ENCODE results near the gene ZNF366.

The ZNF366 gene

DNA sequence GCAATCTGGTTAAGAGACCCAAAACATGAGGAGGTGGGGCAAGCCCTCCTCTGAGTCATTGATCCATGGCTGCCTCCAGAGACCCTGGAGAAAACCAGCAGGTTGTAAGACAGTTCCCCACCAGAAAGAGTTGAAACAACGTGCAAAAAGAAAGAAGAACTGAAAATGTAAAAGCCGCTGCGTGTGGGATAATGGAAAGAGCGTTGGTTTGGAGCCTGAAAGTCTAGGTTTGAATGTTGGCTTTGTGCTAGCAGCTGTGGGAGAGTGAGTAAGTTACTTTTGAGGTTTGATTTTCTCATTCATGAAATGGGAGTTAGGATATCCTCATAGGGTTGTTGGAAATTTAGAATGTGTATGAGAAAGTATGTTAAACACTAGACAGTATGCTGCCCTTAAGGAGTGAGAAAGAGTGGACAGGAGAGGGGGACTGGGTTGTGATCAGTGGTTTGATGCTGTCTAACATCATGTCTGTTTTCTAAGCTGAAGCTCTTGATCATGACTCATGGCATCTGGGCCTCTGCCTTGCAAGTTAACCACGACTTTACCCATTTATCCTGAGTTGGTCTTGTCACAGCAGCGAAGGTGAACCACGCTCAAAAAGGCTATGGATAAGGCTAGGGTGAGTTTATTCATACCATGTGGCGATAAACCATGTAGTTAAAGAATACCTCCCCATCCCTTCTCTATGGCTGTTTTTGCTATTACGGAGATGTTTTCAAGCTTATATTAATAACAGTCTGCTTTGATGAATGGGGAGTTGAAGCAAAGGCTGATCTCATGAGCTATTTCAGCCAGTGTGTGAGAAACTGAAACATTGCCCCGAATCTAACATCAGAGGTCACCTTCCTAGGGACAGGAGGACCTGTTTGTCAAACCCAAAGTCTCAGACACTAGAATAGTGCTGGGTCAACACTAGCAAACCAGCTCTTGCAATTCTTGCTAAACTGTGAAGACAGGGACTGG is 41.3 kb downstream of the ZNF366 start:
- no peak for DNase-seq (ENCODE audit: low read depth in 2 of 2)

DNA sequence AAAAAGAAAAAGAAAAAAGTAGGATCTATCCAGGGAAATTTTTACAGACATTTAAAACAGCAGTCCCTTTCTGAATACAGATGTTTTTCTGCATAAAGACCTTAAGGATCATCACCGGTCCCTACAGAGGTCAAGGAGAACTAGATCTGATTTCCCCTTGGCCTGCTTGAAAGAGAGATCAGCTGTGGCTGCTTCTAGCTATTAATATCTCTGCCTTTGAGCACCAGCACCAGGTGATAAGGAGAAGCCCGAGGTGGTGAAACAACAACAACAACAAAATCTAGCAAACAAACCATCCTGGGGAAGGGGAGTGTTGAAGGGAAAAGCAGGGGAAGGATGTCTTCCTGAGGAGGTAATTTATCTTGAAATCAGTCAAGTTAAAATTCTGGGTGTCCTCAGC is 42.1 kb downstream of the ZNF366 start:
- DNase-seq (ENCODE audit: low read depth in 2 of 2), result no peak

DNA sequence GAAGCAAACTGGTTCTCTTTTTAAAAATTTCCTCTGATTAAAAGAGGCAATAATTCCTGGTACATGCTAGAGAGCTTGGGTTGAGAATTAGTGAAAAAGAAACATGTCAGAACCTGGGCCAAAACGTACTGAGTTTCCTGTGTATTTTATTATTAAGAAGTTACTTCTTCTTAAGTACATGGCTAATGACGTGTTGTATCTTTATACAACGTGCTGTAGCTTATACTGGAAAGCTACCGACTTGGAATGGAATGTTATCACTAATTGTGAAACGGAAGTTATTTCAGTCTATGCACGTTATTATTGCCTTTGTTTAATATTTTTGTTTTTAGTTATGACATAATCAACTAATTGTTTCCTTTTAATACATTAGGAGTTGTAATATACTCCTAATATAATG is 43.1 kb downstream of the ZNF366 start:
- DNase-seq (ENCODE audit: low read depth in 2 of 2), result no peak

DNA sequence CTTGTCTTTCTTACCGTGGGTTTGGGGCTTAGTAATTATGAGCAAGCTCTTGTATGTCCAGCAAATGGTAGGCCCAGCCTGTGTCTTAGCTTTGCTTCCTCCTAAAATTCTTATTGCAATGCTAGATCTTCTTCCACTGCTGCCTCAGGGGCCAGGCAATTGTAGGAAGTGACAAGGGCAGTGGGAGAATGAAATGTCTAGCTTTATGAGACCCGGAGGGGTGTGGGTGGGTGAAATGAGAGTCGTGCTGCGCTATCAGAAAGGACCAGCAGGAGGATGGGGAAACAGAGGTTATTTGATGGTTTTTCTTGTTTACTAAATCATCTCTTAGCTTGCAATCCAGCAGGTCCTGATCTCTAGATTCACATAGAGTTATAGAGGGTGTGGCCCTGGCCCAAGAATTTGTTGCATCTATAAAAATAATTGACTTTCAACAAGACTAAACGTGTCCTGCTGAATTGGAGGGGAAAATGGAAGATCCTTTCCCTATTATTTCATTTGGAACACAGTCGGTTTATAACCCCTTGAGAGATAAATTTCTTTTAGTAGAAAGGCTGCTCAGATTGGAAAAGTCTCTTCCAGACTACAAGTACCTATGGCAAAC is 43.7 kb downstream of the ZNF366 start:
- DNase-seq (ENCODE audit: low read depth in 2 of 2), result no peak

DNA sequence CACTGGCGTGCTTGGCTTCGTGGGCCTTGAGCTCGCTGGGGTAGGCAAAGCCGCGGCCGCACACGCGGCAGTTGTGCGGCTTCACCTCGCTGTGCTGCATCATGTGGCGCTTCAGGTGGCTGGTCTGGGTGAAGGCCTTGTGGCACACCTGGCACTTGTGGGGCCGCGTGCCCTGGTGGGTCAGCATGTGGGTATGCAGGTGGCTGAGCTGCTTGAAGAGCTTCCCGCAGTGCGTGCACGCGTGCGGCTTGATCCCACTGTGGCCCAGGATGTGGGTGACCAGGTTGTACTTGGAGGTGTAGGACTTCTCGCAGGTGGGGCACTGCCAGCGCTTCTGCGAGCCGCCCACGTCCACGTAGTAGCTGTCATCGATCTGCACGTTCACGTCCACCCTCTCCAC is 46.8 kb downstream of the ZNF366 start:
- no peak for DNase-seq (ENCODE audit: low read depth in 2 of 2)

DNA sequence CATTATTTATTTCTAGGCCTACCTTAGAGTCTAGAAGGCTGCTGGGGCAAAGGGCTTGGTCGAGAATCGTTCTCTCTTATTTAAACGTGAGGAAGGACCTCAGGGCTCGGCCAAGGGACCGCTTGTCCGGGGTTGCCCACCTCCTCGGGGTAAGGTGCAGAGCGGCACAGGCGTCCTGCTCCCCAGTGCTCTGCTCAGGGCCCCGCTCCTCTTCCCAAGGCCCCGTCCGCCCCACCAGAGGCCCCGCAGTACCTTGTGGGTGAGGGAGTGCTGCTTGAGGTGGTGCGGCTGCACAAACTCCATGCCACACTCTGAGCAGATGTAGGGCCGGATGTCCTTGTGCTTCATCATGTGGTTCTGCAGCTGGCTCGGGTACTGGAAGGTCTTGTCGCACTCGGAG is 47.3 kb downstream of the ZNF366 start:
- DNase-seq (ENCODE audit: low read depth in 2 of 2), result no peak

DNA sequence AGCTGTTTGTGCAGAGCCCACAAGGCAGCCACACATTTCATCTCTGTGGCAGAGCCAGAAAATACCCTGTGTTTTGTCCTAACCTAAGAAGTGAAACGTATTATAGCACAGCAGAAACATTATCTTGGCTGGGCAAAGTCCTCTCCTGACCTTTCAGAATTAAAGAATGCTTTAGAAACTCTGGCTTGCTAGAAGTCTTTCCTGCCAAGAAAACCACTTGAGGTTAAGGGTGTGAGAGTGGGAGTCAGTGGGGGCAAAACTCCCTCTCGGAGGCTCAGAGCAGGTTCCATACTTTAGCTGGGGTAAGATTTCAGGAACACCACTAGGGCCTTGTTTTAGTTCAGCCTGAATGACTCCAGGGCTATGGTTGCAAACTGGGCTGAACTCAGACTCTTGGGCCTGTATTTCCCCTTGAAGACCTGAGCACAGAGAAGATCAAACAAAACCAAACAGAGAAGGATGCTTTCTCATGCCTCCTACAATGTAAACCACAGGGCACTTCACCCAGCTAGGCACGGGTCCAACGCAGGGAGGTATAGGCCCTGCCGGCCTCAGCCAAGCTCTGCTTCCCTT is 48.0 kb downstream of the ZNF366 start:
- DNase-seq (ENCODE audit: low read depth in 2 of 2), result no peak

DNA sequence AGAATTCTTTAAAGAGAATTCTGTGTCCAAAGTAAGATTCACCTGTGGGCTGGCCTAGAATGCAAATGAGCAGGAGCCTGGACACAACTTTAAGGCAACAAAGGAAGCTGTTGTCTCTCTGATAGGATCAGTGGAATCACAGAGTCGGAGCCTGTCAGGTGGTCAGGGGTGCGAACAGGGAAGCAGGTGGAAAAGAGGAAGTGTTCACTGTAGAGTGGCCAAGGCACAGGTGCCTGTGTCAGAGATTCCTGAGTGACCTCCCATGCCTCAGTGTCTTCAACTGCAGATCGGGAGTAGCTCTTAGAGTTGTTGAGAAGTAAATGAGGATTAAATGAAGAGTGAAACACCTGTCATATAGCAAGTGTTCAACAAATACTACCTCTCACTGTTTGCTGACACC is 48.8 kb downstream of the ZNF366 start:
- DNase-seq (ENCODE audit: low read depth in 2 of 2), result no peak

DNA sequence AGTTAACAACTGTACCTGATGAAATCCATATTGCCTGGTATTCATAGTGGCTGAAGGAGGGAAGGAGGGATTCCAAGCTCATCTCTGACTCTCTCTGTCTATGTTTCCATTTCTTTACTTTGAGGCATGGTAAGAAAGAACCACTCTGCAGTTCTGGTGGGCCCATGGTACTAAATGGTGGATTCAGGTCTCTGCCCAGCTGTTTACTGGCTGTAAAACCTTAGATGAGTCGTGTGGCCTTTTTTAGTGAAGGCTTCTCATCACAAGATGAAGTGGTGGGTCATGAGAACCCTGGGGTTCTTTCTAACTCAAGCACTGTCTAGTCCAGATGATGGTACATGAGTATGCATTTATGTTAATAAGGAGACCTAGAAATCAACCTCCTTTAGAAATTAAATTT is 49.7 kb downstream of the ZNF366 start:
- no peak for DNase-seq (ENCODE audit: low read depth in 2 of 2)

DNA sequence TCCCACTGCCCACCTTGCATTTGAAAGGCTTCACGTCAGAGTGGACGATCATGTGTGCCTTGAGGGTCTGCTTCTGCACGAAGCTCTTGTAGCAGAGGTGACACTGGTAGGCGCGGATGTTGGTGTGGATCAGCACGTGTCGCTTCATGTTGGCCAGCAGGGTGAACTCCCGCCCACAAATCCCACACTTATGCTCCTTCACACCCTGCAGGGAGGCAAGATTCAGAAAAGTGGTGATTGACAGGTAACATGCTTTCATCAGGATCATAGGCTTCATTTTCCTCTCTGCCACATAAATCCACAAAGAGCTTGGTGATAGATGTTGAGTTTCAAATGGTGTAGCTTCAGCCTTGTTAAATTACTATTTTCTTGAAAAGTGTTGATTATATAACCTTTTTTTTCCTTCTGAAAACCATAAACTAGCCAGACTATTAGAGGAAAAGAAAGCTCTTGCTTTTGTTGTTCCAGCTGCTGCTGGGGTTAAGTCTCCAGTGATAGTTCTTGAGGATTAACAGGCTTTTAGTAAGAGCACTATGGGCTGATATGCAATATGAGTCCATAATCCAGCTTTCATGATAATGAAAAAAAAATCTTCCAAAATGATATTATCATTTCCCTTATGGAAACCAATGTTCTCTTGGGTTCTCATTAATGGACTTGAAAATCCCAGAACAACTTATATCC is 50.7 kb downstream of the ZNF366 start:
- DNase-seq (ENCODE audit: low read depth in 2 of 2), result no peak

DNA sequence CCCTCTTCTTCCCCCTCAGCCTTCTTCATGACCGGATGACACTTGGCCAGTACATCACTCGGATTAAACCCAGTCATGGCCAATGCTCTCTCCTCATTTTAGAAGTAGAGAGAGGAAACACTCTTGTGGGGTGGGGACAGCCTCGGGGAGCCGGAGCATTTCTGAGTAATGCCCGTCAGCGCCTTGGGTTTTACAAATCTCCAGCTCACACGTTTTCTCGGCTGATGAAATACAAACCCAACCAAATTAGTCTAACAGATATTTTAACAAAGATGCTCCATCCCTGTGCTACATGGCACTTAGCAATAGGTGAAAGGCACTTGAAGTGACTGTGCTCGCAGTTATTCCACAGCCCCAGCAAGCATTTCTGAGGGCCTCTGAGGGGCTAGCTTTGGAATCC is 51.7 kb downstream of the ZNF366 start:
- no peak for DNase-seq (ENCODE audit: low read depth in 2 of 2)

DNA sequence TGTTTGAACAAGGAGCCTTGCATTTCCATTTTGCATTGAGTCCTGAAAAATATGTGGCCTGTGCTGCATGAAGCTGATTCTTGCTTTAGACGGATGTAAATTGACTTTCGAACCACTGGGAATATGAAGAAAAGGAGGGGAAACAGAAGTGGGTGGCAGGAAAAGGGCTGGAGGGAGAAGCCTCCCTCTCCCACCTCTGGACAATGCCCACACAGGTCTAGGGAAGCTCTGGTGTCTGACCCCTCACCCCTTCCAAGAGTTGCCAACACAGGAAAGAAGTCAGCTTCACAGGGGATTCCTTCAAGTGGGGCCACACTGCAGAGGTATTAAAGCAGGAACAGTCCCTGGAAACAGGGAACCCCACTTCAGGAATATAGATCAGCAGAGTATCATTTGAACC is 52.2 kb downstream of the ZNF366 start:
- DNase-seq (ENCODE audit: low read depth in 2 of 2), result no peak

DNA sequence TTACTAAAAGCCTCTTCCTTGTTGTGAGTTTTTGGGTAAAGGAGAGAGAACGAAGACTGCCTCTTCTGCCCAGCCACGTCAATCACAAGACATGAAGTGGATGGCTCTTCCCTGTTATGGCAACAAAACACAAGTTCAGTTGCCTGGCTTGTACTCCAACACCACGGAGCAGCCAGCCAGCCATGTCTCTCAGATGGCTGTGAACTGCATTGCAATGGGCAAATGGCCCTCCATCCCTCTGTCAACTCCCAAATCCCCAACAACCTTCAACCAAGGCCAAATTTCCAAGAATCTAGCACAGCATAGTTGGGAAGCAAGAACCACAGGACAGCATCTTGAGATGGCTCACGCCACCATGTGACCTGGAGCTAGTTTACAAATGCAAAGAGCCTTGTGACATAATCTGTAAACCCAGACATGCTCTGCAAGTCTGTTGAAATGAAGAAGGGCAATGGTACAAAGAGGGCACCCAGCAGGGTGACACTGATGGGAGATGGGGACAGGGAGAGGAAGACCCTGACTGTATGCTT is 53.9 kb downstream of the ZNF366 start:
- DNase-seq (ENCODE audit: low read depth in 2 of 2), result no peak

DNA sequence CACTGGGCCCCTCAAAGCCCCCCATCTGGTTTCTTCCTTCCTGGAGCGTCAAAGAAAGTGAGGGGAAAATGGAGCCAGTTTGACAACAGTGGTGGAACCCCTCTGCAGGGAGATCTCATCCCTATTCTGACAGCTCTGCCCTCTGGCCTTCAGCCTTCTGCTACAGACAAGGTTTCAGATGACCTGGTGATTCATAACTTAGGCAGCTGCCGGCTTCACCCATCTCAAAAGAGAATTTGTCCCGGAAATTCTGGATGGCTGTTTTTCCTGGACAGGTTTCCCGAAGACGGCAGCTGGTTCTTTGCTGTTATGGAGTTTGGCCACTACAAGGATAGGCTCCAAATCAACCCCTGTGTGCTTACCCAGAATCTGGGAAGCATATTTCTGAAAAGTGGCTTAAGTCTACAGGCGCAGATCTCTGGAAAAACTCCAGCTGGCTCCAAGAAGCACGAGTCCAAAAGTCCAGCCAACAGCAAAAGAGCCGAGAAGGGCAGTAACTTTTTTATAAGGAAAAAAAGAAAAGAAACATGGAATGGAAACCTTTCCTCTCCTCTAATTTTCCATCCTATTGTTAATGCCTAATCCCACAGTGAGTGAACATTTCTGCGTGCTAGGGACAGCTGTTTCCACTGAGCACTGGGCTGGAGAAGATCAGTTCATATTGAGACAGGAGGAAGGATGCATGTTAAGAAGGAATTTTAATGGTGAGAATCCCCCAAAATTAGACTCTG is 54.5 kb downstream of the ZNF366 start:
- no peak for DNase-seq (ENCODE audit: low read depth in 2 of 2)

DNA sequence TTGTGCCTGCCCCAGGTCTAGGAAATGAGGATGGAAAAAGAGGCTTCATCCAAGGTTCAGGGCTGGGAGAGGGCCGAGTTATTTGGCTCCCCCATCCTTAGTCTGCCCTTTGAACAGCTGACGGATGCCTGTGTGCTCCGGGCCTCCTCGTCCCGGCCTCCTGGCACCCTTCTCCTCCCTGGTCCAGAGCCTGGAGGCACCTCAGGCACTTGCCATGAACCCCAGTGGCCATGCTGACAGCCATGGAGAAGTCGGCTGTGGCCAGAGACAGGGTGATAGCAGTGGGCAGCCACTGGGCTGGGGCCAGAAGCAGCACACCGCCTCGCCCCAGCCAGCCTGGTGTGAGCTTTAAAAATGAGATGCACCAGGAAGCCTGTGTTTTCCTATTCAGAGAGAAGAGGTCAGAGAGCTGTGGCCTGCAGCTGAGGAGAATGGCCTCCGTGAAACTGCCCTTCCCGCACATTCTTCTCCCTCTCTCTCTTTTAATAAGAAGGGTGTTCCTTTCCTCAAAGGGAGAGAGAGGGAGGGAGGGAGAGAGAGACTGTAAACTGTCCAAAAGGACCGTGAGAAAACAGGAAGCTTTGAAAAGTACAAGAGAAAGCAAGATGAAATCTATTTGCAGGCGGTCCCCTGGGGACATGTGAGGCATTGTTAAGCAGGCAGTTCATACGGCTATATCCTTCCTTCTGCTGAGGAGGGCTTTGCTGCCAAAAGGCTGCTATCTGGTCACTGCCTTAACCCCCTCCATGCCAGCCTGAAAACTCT is 55.3 kb downstream of the ZNF366 start:
- no peak for DNase-seq (ENCODE audit: low read depth in 2 of 2)

DNA sequence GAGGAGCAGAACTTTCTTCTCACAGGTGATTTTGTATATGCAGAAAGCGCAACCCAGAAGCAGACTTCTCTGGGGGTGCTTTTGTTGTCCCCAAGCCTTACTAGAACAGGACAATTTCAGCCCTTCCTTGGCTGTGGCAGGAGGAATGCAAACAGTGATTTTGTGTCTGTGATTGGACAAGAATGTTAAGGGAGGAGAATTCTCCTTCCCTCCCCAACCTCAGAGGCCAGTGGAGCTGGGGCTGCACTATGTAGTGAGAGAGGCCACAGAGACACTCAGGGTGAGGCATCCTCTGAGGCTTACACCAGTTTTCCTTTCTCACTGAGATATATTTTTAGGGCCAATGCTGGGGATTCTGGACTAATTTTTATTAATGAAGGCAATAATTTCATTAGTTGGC is 58.8 kb downstream of the ZNF366 start:
- DNase-seq (ENCODE audit: low read depth in 2 of 2), result no peak

DNA sequence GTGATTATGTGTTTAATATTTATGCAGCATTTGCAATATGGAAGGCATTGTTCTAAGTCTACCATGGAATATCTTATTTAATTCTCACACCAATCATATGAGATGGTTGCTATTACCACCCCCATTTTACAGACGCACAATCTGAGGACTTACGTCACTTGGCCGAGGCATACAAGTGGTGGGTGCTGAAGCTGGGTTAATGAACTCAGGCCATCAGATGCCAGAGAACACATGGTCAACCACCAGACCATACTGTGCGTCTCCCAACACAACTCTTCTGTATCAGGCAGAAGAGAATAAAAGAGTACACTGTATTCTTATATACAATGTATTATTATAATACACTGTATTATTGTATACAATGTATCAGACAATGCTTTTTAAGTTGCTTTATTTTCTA is 59.5 kb downstream of the ZNF366 start:
- DNase-seq (ENCODE audit: low read depth in 2 of 2), result no peak

DNA sequence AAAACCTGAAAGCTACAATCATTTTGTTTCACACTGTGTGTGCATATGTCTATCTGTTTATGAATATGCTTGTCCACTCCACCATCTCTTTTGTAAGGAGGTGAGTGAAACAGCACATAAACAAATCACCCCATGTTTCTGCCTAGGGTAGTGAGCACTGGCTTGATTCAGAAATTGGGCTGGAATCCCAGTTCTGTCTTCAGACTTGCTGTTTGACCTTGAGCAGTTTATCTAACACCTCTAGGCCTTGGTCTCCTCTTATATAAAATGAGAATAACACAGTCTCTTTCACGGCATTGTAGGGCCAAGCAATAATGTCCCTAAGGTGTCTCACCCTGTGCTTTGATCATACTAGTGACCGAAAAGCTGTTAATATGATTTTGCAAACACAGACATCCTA is 61.2 kb downstream of the ZNF366 start:
- no peak for DNase-seq (ENCODE audit: low read depth in 2 of 2)

DNA sequence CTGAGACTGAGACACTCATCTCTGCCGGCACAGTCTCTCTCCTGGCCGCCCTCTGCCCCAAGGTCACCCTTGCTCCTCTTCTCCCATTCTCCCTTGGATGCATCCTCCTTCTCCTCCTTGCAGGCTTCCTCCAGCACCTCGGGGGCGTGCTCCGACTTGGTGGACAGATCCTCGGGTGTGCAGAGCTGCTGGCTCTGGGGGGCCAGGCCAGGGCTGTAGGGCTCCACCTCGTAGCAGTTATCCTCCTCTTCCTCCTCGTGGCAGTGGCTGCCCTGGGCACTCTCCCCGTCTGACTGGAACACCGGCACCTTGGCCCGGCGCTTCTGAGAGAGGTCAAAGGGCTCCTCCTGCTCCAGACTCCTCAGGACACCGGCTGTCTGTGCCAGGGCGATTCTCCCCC is 63.3 kb downstream of the ZNF366 start:
- DNase-seq (ENCODE audit: low read depth in 2 of 2), result no peak

DNA sequence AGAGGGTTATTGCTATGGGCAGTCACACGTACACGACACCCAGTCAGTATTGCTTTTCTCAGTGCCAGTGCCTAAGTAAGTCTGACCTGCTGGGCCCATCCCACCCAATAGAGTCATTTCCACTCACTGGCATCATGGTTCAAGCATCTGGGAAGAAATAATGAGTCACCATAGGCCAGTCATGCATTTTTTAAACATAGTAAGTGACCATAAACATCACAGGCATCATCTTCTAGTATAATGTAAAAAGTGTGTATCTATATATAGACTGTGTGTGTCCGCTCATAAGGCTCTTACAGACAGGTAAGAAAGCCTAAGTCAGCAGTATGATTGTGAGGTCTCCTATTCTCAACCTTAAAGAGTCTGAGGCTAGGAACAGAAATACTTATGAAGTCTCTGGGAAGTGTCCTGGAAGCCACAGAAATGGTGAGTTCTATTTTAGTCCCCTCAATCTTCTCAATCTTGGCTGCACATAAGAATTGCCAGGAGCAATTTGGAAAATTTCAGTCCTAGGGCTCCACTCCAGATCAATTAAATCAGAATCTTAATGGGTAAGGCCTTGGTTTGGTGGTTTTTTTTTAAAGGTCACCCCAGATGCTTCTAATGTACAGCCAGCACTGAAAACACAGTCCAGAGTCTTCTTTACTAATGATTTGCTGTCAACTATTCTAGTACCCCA is 65.2 kb downstream of the ZNF366 start:
- DNase-seq (ENCODE audit: low read depth in 2 of 2), result no peak
